ENCODE measurements around the gene MEOX1.
"Not testable (repeated sequence)": the region's sequence is repeated elsewhere in the genome, so short reads cannot be mapped to it uniquely, and the experiment has no call there.

Gene MEOX1

GRCh38 chr17:43602556-43602955, 59.2 kb downstream of the MEOX1 start:
- not testable (repeated sequence) for H3K27ac Mint-ChIP-seq (ENCODE audit: low read depth); DNase-seq (ENCODE audit: low spot score in 2 of 2); H3K9me3 Mint-ChIP-seq; H3K36me3 Mint-ChIP-seq (ENCODE audit: insufficient read depth); H3K27me3 Mint-ChIP-seq; H3K4me1 Mint-ChIP-seq; H3K4me3 Mint-ChIP-seq; ATAC-seq (replicated peaks; ENCODE audit: extremely low read depth, poor library complexity, severe bottlenecking)

DNA sequence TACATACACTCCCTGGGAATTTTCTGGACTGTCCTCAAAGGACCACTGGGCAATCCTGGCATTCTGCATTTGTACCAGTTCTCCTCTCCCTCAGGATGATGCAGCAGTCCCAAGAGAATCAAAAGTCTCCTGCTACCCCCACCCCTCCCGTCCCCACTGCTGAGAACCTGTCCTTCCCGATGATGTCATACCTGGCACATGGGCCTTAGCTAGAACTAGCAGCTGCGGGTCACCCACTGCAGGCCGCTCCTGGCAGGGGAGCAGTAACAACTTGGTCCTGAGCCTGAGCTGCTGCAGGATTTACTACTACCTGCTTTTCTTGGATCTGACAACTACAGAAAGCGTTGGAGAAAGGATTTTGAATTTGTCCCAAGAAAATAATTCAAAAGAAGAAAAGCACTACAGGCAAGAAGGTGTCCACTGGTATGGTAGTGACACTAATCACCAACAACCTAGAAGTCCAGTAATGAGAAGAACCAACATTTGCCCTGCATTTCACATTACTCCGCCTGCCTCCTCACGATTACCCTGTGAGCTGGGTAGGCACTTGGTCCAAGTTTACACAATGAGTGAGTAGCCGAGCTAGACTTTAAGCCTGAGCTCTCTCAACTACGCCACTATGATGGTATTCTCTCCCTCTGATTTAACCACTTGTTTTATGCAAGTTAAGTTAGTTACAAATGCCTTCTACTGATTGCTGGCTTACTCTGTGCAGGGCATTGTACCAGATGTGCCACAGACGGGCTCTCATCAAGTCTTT, 60.3 kb downstream of the MEOX1 start:
- no peaks in the 10 kb centered on the region for H3K4me1 Mint-ChIP-seq
- H3K27me3 Mint-ChIP-seq: peaks cover 5% of the 10 kb centered on the region
- peaks cover 2% of the 10 kb centered on the region for H3K36me3 Mint-ChIP-seq (ENCODE audit: insufficient read depth)
- ATAC-seq (replicated peaks; ENCODE audit: extremely low read depth, poor library complexity, severe bottlenecking) (no peak), DNase-seq (ENCODE audit: low spot score in 2 of 2) (no peak)
- no peak overlapping the region for H3K27ac Mint-ChIP-seq (ENCODE audit: low read depth)
- H3K9me3 Mint-ChIP-seq: no peaks in the 10 kb centered on the region
- no peak overlapping the region for H3K4me3 Mint-ChIP-seq

DNA sequence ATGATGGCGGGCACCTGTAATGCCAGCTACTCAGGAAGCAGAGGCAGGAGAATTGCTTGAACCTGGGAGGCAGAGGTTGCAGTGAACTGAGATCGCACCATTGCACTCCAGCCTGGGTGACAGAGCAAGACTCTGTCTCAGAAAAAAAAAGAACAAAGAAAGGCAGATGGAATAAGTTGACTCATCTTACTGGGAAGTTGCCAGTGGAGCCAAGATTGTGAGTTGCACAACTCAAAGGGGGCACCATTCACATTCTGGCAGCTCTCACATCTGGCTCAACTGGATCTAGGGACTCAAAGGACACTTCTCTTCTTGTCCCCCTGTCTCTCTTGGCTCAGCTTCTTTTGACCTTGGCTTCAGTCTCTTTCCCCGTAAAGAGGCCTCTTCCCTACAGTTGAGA, 61.9 kb downstream of the MEOX1 start:
- H3K9me3 Mint-ChIP-seq: no peaks in the 10 kb centered on the region
- H3K36me3 Mint-ChIP-seq (ENCODE audit: insufficient read depth): peaks cover 2% of the 10 kb centered on the region
- H3K4me3 Mint-ChIP-seq: no peak overlapping the region
- peaks cover 7% of the 10 kb centered on the region for H3K27me3 Mint-ChIP-seq
- H3K27ac Mint-ChIP-seq (ENCODE audit: low read depth): no peak overlapping the region
- DNase-seq (ENCODE audit: low spot score in 2 of 2): no peak
- H3K4me1 Mint-ChIP-seq: no peaks in the 10 kb centered on the region
- ATAC-seq (replicated peaks; ENCODE audit: extremely low read depth, poor library complexity, severe bottlenecking): no peak

- Mint-ChIP-seq H3K27me3 (peaks cover 7% of the 10 kb centered on the region), H3K4me3 (no peak overlapping the region), H3K9me3 (no peaks in the 10 kb centered on the region), H3K36me3 (ENCODE audit: insufficient read depth) (peaks cover 2% of the 10 kb centered on the region), H3K27ac (ENCODE audit: low read depth) (no peak overlapping the region), H3K4me1 (no peaks in the 10 kb centered on the region)
- no peak for ATAC-seq (replicated peaks; ENCODE audit: extremely low read depth, poor library complexity, severe bottlenecking)
- no peak for DNase-seq (ENCODE audit: low spot score in 2 of 2)
Measured at GRCh38 chr17:43599046-43599395, 62.7 kb downstream of the MEOX1 start.

- Mint-ChIP-seq H3K27me3 (peaks cover 7% of the 10 kb centered on the region), H3K4me1 (no peaks in the 10 kb centered on the region), H3K9me3 (no peaks in the 10 kb centered on the region), H3K4me3 (no peak overlapping the region), H3K27ac (ENCODE audit: low read depth) (no peak overlapping the region), H3K36me3 (ENCODE audit: insufficient read depth) (peaks cover 4% of the 10 kb centered on the region)
- DNase-seq (ENCODE audit: low spot score in 2 of 2): no peak
- ATAC-seq (replicated peaks; ENCODE audit: extremely low read depth, poor library complexity, severe bottlenecking): no peak
Measured at GRCh38 chr17:43598357-43599045, 63.2 kb downstream of the MEOX1 start.

DNA sequence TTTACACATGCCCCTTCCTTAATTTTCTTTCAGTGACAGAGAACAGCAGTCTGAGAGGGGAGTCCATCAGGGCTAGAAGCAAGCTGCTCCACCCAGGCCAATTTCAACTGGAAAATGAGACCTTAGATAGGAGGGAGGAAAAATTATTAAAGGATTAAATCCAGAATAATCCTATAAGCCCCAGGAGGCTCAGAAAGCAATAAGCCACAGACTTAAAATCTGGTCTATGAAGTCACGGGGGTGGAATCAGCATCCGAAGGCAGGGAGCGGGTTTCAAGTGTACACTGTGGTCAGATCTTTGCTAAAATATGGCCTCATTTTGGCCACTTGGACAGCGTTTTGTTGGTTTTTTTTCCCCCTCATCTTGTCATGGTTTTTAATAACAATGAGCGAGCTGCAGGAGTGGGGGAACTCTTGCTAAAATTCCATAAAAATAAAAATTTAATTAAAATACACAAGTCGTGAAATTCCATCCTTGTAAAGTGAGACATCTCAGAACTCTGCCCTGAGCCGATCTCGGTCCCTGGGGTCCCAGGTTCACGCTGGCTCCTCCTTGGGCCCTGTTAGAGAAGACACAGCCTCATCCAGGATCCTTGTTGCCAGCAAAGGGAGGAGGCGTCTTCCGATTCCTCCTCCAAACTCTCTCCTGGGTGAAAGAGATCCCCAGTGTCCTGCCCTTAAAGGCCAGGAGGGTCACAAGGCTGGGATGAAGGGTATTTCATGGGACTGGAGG, 63.9 kb downstream of the MEOX1 start:
- H3K9me3 Mint-ChIP-seq: no peaks in the 10 kb centered on the region
- H3K36me3 Mint-ChIP-seq (ENCODE audit: insufficient read depth): peaks cover 4% of the 10 kb centered on the region
- H3K4me3 Mint-ChIP-seq: no peak overlapping the region
- ATAC-seq (replicated peaks; ENCODE audit: extremely low read depth, poor library complexity, severe bottlenecking): no peak
- no peak overlapping the region for H3K27ac Mint-ChIP-seq (ENCODE audit: low read depth)
- H3K27me3 Mint-ChIP-seq: peaks cover 7% of the 10 kb centered on the region
- no peaks in the 10 kb centered on the region for H3K4me1 Mint-ChIP-seq
- no peak for DNase-seq (ENCODE audit: low spot score in 2 of 2)

DNA sequence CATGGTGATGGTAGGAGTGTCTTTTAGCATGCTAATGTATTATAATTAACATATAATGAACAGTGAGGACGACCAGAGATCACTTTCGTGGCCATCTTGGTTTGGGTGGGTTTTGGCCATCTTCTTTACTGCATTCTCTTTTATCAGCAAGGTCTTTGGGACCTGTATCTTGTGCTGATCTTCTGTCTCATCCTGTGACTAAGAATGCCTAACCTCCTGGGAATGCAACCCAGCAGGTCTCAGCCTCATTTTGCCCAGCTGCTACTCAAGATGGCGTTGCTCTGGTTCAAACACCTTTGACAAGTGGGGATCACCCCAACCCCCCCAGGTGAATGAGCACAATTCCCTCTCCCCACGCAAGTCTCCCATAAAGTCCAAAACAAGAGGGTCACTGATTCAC, 66.3 kb downstream of the MEOX1 start:
- Mint-ChIP-seq H3K4me1 (no peaks in the 10 kb centered on the region), H3K27ac (ENCODE audit: low read depth) (no peak overlapping the region), H3K4me3 (no peak overlapping the region), H3K36me3 (ENCODE audit: insufficient read depth) (peaks cover 4% of the 10 kb centered on the region), H3K9me3 (no peaks in the 10 kb centered on the region), H3K27me3 (peaks cover 7% of the 10 kb centered on the region)
- ATAC-seq (replicated peaks; ENCODE audit: extremely low read depth, poor library complexity, severe bottlenecking) (no peak), DNase-seq (ENCODE audit: low spot score in 2 of 2) (no peak)

GRCh38 chr17:43591779-43592562, 69.8 kb downstream of the MEOX1 start:
- Mint-ChIP-seq H3K36me3 (ENCODE audit: insufficient read depth) (peaks cover 4% of the 10 kb centered on the region), H3K27ac (ENCODE audit: low read depth) (no peak overlapping the region), H3K27me3 (peaks cover 7% of the 10 kb centered on the region), H3K4me3 (no peak overlapping the region), H3K9me3 (no peaks in the 10 kb centered on the region), H3K4me1 (no peaks in the 10 kb centered on the region)
- no peak for DNase-seq (ENCODE audit: low spot score in 2 of 2)
- ATAC-seq (replicated peaks; ENCODE audit: extremely low read depth, poor library complexity, severe bottlenecking): no peak

GRCh38 chr17:43591001-43591400, 70.7 kb downstream of the MEOX1 start:
- Mint-ChIP-seq H3K27me3 (no peaks in the 10 kb centered on the region), H3K9me3 (no peaks in the 10 kb centered on the region), H3K36me3 (ENCODE audit: insufficient read depth) (peaks cover 3% of the 10 kb centered on the region), H3K4me1 (no peaks in the 10 kb centered on the region), H3K4me3 (no peak overlapping the region), H3K27ac (ENCODE audit: low read depth) (no peak overlapping the region)
- DNase-seq (ENCODE audit: low spot score in 2 of 2): no peak
- no peak for ATAC-seq (replicated peaks; ENCODE audit: extremely low read depth, poor library complexity, severe bottlenecking)
